Cardiac fibroblast (primary cell): ENCODE measurements around the gene PREX1.

ENCODE experiments used
- DNase-seq, 2 donors: peaks; one replicate each; pipeline versions ENCODE4 v3.0.0 to v3.0.0-alpha.2; 2010; ENCODE audit warnings: low read depth in 2 of 2
- H3K4me3 ChIP-seq, 2 donors: replicated peaks in 1 of 2; 1 replicate in 1 of 2; 2 replicates in 1 of 2; pipeline ENCODE4 v1.5.1; 2011; ENCODE audit warnings: low read depth in 2 of 2, low read length in 2 of 2, mild to moderate bottlenecking in 2 of 2, moderate library complexity in 1 of 2
- CTCF ChIP-seq: IDR thresholded peaks from one replicate; pipeline ENCODE4 v1.5.1; 2011; ENCODE audit warnings: low read depth, mild to moderate bottlenecking, low read length, inconsistent platforms

The PREX1 gene

GRCh38 chr20:48716086-48716485 lies 111.7 kb downstream of the PREX1 start:
- H3K4me3 ChIP-seq = no peak overlapping the region
- TF ChIP-seq CTCF = no peak
- no peak for DNase-seq

GRCh38 chr20:48714764-48715163 lies 113.0 kb downstream of the PREX1 start:
- no peak overlapping the region for H3K4me3 ChIP-seq
- no peak for DNase-seq
- no peak for TF ChIP-seq CTCF

GRCh38 chr20:48711696-48712464 lies 115.9 kb downstream of the PREX1 start:
- no peak for DNase-seq
- no peak for TF ChIP-seq CTCF
- no peak overlapping the region for H3K4me3 ChIP-seq

- DNase-seq = no peak
- no peak for TF ChIP-seq CTCF
- H3K4me3 ChIP-seq = no peak overlapping the region
Measured at GRCh38 chr20:48711044-48711428, 116.8 kb downstream of the PREX1 start.

- no peak overlapping the region for H3K4me3 ChIP-seq
- no peak for DNase-seq
- no peak for TF ChIP-seq CTCF
Measured at GRCh38 chr20:48710341-48711043, 117.3 kb downstream of the PREX1 start.

GRCh38 chr20:48709744-48710143 lies 118.1 kb downstream of the PREX1 start:
- TF ChIP-seq CTCF = no peak
- H3K4me3 ChIP-seq = no peak overlapping the region
- peak; percentile 50 to 64 for DNase-seq
